CMK (cell line): ENCODE results near the gene MLN.
A peak's percentile ranks its signal among the peaks of the same experiment; 100 is the strongest.

Experiments used
- DNase-seq: peaks from one replicate; pipeline ENCODE4 v3.0.0-alpha.2; 2010; ENCODE audit warnings: low read depth

The MLN gene, protein sequence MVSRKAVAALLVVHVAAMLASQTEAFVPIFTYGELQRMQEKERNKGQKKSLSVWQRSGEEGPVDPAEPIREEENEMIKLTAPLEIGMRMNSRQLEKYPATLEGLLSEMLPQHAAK

DNA sequence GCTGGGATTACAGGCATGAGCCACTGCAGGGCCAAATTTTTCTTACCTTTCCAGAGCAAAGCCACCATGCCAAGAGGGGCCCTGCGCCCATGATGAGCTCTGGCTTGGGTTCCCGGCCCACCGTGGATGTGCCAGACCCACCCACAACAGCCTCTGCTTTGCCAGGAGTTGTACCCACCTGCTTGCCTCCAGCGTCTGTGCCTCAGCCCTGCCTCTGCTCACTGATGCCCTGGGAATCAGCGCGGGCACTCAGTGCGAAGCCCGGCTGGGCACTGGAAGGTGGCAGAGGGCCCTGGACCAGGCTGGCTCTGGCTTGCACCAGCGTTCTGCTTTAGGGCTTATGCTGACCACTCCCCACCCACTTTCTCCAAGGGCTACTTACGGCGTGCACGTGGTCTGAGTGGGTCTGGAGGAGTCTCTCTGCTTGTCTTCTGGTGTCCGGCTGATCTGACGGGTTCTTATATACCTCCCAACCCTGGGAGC, at the start of gene MLN:
MLN (minus strand) TSS at position 433 of the 483 bp plus-strand sequence. CDS start 2,840 bp downstream, outside the sequence.
- no peak for DNase-seq

GRCh38 chr6:33853026-33853425, 49.2 kb upstream of the MLN start:
- DNase-seq = no peak

DNA sequence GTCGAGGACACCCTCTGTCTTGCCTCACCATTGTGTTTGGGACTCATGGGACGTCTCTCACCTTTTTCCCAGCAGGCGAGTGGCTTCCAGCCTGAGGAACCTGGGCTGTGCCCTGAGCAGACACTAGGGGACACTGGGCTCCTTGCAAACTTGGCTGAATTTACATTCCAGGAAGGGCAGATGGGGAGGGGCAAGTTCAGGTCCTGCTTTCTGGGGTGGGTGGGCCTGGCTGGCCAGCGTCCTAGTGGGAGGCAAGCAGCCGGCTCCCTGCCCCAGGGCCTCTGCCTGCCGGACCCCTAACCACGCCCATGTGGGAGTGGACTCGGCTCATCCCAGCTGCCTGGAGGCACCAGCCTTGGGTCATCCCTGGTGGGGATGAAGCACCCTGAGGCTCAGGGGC, 48.2 kb upstream of the MLN start:
- DNase-seq = no peak

GRCh38 chr6:33850869-33851541, 47.2 kb upstream of the MLN start:
- DNase-seq = no peak

- DNase-seq = no peak
Measured at GRCh38 chr6:33850296-33850695, 46.5 kb upstream of the MLN start.

GRCh38 chr6:33849500-33850075, 45.8 kb upstream of the MLN start:
- no peak for DNase-seq

DNA sequence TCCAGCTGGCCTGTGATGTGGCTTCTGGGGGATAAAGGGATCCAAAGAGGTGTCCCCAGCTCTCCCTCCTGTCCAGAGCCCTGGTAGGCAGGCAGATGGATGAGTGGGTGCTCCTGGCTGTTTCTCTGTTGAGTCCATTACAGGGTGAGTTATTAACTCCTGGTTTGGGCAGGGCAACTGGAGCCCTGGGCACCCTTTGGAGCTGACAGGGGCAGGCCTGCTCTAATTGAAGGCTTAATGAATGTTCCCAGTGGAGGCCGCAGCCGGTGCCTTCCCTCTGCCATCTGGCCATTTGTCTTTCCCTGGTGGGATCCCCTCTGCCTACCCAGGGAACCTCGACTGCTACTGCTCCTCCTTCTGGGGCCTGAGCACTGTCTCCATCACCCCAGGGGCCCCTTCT, 44.7 kb upstream of the MLN start:
- no peak for DNase-seq

GRCh38 chr6:33847867-33848266, 44.1 kb upstream of the MLN start:
- no peak for DNase-seq

GRCh38 chr6:33847078-33847477, 43.3 kb upstream of the MLN start:
- no peak for DNase-seq

DNA sequence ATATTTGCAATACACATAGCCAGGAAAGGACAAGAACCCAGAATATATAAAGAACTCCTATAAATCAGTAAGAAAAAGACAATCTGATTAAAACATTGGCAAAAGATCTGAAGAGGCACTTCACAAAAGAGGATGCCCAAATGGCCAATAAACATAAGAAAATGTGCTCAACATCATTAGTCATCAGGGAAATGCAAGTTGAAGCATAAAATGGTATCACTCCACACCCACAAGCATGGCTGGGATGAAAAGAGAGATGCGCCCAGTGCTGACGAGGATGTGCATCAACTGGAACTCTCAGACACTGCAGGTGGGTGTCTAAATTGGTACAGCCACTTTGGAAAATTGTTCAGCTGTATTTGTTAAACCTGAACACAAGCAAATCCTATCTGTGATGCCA, 42.4 kb upstream of the MLN start:
- DNase-seq = no peak

GRCh38 chr6:33845031-33845745, 41.4 kb upstream of the MLN start:
- no peak for DNase-seq

DNA sequence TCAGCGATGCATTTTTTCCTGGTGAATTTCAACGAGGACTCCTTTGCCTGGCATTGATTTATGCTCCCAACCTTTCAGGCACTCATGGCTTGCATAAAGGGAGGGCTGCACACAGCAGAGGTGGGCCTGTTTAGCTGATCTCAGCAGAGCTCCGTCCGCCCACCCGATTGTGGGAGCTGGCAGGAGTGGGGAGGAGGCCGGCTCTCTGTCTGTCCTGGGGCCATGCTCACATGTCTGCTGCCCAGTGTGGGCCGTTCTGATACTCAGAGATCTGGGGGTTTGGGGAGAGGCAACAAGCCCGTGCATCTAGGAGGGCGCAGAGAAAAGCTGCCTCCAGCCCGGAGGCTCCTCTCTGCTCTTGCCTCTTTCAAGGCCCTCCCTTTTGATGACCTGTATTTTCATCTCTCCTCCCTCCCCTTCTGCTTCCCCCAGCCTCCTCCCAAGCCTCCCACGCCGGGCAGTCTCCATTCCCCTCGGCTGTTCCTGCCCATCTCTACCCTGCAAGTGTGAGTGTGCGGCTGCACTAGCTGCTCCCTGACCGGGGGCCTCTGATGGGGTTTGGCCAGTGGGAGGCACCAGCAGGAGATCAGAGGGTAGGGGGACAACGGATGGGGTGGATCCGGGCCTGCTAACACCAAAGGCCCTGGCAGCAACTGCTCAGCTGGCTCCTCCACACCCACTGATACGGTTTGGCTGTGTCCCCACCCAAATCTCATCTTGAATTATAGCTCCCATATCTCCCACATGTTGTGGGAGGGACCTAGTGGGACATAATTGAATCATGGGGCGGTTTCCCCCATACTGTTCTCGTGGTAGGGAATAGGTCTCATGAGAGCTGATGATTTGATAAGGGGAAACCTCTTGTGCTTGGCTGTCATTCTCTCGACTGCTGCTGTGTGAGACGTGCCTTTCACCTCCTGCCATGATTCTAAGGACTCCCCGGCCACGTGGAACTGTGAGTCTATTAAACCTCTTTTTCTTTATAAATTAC, 39.6 kb upstream of the MLN start:
- DNase-seq = no peak

GRCh38 chr6:33841868-33842267, 38.1 kb upstream of the MLN start:
- no peak for DNase-seq

GRCh38 chr6:33841070-33841469, 37.3 kb upstream of the MLN start:
- no peak for DNase-seq

DNA sequence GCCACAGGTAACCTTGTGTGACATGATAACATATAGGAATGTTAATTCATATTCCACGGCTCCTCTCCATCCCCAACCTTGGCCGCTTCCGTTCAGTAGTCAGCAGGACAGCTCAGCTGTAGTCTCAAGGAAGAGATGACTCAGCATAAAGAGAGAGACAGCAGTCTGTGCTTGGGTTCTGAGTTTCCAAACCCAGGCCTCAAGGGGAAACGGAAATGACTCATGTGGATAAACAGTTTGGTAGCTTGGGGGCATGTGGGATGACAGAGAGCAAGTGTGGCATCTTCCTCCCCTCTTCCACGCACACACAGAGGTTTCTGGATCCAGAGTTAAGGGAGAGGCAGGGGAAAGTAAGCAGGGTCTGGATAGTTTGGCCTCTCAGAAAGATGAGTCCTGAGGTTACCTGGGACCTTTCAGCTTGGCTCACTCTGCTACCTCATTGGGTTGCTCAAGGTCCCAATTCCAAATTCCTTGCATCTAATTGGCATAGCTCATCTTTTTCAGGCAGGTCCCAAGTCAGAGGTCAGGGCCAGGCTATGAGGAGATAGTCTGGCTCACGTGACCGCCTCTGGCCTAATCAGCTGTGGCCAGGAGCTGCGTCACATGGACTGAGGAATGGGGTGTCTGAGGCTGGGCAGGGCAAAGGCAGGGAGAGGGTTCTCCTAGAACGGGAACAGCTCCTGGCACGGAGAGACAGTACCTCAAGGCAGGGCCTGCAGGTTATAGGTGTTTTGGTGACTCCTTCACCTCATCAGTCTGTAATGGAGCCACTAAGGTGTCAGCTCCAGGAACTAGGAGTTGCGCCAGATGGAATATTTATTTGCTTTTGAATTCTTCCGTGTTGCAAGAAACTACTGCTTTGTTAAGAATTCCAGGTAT, 36.5 kb upstream of the MLN start:
- DNase-seq = peak; percentile 57

GRCh38 chr6:33839399-33840047, 35.7 kb upstream of the MLN start:
- no peak for DNase-seq

DNA sequence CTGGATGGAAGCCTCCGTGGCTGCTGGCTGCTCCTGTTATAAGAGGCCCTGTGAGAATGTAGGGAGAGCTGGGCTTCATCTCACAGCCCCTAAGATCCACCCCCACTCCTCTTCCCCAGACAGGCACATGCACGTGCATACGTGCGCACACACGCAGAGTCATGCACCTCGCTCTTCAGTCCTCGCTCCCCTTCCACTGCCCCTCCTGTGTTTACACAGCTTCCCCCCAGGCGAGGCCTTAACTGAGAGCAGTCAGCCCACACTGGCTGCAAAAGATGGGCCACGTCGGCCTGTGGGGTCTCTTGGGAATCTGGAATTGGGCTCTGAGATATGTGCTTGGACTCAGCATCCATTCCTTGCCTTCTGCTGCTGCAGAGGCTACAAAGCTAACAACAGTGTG, 35.2 kb upstream of the MLN start:
- no peak for DNase-seq

DNA sequence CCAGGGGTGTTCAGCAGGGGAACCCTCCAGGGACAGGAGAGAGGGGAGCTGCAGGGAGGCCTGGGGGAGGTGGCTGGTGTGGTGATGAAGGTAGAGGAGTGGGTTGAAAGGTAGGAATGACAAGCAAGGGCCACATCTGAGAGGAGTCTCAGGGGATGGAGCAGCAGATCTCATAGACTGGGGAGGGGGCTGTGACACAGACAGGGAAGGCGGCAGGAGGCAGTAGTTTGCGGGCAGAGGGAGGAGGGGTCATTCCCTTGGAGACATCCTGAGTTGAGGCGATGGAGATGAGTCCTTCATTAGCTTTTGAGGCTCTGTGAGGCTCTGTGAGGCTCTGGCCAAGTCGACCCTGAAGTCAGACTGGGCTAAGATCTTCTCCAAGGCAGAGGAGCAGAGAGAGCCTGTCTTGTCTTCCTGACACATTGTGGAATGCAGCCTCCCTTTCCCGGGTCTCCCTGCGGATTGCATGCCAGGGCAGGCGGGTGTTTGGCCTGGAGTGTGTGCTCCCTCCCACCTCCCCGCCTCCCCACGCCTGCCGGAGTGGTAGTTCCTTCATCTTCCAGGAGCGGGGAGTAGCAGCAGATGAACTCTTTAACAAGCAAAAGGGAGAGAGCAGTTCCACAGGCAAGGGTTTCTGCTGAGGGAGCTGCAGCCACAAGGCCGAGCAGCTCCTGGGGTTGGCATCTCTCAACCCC, 34.3 kb upstream of the MLN start:
- no peak for DNase-seq

GRCh38 chr6:33836806-33837469, 33.1 kb upstream of the MLN start:
- DNase-seq = no peak
